Central memory CD4-positive, alpha-beta T cell (primary cell): ENCODE data around the gene PLEK2.
"Not testable (repeated sequence)": the region's sequence is repeated elsewhere in the genome, so short reads cannot be mapped to it uniquely, and the experiment has no call there.

Source experiments
- DNase-seq: peaks from one replicate; pipeline ENCODE4 v3.0.0; 2022

The PLEK2 gene

DNA sequence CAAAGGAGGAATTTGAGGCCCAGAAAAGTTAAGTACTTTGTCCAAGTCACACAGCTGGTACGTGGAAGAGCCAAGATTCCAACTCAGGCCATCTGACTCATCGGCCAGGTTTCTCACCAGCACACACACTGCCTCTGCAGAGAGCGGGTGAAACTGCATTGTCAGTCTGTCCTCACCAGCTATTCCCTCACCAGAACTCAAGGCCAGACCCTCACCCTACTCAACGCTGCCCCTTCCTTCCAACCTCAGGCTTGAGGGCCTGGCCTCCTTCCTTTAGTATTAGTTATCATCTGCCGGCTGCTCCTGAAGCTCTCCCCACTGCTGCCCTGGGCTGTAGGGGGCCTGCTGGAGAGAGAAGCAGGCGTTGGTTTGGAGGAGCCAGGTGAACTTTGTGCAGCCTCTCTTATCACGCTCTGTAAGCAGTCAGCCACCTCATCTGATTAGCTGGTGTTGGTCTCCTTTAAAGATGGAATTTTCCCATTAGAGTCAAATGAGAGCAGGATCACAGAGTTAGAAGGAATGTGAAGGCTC is 16.6 kb upstream of the PLEK2 start:
- DNase-seq: no peak

DNA sequence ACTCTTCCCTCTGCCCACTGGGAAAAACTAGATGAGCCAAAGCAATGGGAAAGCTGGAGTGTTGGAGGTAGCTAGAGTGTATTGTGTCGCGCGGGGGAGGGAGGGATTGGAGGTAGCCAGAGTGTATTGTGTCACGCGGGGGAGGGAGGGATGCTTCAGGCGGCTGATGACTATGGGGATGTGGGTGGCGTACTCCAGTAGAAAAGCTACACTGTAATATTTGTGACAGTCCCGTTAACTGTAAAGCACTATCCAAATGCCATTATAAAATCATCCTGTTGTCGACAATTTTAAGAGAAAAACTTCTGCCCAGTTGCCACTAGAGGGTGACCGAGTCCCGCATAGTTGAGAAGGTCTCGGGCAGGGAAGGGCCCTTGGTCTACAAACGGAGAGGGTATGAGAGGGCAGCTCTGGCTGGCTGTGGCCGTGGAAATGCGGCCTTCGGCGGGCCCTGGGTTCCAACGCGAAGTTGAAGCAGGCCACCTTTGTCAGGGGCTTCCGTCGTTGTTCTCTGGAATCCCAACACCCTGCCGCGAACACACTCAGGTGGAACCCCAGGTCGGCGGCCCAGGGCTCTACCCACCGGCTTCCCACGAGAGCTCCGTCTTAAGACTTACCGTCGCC is 15.1 kb upstream of the PLEK2 start:
- peak; percentile 66 for DNase-seq

DNA sequence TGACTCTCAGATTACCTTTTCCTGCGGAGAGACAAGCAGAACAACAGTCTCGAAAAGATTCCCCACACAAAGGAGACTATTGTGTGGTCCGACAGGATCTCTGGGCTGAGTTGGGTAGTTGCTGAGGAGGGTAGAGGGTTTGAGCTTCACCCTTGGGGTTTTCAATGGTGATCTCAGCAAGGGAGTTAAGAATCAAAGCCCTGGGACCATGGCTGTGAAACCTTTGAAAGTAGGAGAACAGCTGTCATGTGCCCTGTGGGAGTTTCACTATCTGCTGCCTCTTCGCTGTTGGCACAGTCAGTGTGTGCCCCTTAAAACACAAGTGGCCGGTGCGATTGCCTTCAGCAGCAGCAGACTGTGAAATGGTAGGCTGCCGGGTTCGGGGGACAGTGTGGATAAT is 14.2 kb upstream of the PLEK2 start:
- DNase-seq: no peak

DNA sequence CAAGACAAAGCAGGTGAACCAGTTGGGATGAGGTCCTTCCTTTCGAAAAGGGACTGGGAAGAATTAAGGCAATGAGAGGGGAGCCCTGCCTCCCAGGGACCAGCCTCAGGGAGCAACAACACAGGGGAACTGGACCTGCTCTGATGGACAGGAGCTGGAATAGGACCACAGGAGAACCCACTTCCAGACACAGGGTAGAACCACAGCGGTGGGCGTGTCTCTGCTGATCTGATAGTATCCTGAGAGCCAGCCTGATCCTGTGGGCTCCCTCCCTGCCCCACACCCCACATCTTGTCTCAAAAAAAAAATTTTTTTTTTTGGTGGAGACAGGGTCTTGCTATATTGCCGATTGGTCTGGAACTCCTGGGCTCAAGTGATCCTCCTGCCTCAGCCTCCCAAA is 13.6 kb upstream of the PLEK2 start:
- no peak for DNase-seq

DNA sequence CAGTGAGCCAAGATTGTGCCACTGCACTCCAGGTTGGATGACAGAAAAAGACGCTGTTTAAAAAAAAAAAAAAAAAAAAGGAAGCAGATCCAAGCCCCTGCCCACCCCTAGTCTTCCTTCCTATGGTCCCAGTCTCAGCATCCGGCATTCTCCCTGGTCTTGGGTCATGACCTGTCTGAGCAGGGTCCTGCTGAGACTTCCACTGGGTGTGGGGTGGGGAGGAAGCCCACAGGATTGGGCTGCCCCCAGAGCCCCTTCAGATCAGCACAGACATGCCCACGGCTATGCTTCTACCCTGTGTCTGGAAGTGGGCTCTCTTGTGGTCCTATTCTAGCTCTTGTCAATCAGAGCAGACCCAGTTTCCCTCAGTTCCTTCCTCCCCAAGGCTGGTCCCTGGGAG is 12.6 kb upstream of the PLEK2 start:
- DNase-seq: no peak

DNA sequence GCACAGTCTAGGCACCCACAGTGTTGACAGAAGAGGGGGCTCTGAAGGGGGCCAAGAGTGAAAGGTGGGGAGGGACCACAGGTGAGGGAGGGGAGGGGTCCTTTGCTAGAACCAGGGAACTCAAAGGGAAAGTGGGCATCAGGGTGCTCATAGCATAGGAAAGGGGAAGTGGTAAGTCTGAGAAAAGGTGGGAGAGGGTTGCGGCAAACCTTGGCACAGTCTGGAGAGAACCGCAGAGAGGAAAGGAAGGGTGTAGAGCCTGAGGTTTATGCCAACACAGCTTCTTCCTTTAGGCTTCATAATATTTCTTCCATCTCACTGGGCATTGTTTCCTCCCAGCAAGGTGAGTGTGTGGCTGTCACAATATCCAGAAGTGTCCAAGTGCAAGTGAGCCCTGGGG is 11.5 kb upstream of the PLEK2 start:
- DNase-seq: no peak

DNA sequence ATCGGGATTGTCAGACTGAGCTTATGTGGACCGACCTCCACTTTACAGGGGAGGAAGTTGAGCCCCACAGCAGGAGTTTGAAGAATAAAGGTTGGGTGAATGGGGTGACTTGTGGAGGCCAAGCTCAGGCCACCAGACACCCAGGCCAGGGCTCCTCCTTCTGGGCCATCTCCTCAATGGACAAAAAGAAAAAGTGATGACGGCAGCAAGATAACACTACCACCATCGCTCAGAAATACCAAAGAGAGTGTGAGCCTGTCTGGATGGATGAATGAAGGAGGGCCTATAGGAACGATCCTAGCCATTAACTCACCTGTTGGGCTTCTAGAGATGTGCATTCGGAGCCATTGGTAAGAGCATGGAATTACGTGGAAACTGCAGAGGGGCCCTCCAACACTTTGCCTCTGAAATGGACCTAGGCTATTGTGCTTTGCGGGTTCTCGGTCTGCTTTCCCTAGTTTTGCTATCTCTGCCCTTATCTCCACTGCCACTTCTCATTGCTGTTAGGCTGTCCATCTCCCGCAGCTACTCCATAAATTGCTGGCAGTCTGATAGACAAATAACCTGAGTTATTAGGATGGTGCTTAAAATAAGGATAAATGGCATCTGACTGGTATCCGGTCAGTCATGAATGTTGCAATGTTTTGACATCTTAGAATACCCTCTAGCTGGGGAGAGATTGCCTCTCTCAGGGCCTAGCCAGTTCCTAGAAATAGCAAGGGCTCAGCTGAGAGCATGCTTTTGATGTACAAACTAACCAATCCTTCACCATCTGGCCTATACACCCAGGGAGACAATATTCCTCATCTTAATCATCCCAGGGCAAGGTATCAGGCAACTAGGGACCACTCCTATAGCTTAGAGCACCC is 9.6 kb upstream of the PLEK2 start:
- DNase-seq: no peak

DNA sequence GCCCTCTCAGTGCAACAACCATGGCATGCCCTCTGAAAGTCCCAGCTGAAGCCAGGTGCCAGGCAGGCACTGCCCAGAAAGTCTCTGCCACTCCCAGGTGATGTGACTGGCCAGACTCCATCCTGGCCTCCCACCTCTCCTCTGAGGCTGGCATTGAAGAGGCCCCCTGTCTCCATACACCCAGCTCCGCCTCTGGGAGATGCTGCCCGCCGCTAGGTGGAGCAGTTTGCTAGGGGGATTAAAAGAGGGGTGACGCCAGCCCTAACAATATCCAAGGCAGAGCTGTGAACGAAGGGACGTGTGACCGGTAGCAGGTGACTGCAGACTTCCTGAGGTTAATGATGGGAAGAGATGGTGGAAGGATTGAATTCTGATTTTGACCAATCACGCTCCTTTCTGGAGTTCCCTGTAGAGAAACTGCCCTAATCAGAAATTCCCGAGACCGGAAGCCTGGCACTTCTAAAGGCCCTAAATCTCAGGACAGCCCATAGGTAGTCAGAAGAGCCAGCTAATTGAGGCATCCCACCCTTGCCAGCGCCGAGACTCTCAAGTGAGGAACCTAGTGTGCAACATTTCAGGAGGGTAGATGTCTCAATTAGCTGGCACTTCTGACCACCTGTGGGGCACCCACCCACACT is 8.3 kb upstream of the PLEK2 start:
- no peak for DNase-seq

DNA sequence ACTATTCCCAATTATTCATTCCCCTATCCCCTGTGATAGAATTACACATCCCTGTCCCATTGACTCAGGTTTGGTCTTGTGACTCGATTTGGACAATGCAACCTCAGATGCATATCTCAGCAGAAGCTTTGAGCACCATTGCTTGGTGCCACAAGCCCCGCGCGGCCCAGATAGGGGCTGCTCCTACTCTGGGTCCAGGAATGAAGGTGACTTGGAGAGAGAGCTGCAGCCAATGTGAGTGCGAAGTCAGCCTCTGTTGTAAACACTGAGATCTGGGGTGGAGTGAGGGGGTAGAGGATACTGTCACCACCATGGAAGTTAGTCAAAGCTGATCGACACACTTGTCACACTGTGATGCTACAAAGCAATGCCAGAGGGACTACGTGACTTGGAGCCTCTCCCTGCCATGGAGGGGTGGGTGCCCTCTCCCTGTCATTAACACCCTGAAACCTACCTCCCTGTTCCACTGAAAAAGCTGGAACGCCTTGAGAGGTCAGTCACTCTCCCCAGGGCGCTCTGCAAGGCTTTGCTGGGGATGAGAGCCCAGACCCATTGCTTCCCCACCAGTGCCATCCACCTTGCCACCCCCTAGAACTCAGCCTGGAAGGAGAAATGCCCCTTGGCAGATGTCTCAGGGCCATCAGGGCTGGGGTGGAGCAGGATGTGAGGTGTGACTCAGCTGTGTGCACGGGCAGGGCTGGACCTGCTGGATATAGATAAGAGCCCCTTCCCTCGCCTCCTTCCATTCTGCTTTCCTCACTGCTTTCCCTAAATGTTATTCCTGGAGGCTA is 6.6 kb upstream of the PLEK2 start:
- no peak for DNase-seq

DNA sequence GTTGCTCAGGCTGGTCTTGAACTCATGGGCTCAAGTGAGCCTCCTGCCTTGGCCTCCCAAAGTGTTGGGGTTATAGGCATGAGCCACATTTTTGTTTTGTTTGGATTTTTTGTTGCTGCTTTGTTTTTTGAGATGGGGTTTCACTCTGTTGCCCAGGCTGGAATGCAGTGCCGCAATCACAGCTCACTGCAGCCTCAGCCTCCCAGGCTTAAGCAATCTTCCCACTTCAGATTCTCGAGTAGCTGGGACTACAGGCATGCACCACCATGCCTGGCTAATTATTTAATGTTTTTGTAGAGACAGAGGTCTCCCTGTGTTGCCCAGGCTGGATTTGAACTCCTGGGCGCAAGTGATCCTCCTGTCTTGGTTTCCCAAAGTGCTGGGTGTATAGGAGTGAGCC is 5.7 kb upstream of the PLEK2 start:
- DNase-seq: no peak

DNA sequence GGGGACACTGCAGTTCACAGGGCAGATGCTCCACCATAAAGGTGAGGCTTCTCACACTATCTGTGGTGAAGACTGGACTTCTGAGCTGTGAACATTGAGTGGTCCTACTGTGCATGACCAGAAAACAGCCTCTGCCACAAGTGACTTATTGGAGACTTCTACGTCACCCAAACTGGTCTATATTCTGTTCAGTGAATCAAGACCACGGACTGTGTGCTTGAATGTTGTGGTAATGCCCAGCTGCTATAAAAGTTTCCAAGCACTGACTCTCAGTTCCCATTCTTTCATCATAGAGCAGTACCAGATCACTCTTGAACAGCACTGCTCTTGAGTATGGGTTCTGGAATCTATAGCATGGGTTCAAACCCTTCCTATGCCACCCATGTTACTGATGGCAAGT is 4.8 kb upstream of the PLEK2 start:
- no peak for DNase-seq

DNA sequence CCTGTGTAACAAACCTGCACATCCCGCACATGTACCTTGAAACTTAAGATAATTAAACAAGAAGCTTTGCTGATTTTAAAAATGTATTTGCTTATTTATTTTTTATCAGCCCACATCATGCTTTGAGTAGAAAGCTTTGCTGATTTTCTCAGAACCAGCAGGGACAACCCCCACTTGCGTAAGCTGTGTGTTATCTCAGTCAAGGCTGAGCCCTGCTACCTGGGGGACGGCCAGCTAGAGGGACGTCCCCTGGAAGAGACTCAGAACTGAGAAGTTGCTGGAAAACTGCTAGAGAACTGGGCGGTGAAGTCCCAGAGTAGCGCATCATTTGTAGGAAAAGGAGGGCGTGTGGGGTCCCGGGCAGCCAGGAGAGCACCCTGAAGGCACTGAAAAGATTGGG is 4.1 kb upstream of the PLEK2 start:
- no peak for DNase-seq

DNA sequence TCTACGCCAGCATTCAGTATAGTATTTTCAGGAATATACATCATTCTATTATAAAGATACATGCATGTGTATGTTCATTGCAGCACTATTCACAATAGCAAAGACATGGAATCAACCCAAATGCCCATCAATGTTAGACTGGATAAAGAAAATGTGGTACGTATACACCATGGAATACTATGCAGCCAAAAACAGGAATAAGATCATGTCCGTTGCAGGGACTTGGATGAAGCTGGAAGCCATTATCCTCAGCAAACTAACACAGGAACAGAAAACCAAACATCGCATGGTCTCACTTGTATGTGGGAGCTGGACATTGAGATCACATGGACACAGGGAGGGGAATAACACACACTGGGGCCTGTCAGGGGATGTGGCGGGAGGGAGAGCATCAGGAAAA is 3.6 kb upstream of the PLEK2 start:
- DNase-seq: not testable (repeated sequence)

DNA sequence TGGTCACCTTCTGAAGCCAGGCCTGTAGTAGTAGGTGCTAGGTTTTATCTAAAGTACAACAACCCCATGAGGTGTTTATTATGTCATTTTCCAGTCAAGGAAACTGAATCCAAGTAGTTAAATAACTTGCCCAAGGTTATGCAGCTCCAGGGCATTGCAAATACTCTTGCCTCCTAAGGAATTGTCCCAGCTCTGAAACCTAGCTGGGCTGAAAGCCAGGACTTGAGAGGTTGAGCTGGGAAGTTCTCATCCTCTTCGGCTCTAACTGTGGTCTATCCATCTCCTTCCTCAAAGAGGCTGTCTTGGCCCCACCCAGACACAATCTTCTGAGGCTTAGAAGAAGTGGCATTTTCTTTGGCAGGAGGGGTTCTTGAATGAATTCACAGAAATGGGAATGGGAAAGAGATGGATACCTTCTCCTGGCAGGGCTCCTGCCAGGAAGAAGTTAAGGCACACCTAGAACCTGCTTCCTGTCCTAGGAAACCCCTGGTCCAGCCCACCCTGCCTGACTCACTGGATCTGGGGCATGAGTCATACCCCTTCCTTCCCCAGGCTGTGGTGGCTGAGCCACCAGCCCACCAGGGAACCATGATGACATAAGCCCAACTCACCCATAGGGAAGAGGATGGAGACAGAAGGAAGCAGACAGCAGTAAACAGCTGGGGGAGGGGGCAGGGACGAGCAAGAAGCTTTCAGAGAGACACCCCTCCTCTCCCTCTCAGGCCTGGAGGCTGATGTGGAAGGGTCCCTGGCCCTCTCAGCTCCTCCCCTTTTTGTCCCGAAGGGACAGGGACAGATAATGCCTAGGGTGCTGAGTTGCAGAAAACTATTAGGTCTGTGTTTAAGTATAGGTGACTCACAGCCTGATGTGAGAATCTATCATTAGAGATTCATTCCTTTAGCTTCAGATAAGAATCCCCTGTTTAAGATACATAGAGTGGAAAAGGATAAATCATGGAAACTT is 2.1 kb upstream of the PLEK2 start:
- no peak for DNase-seq

DNA sequence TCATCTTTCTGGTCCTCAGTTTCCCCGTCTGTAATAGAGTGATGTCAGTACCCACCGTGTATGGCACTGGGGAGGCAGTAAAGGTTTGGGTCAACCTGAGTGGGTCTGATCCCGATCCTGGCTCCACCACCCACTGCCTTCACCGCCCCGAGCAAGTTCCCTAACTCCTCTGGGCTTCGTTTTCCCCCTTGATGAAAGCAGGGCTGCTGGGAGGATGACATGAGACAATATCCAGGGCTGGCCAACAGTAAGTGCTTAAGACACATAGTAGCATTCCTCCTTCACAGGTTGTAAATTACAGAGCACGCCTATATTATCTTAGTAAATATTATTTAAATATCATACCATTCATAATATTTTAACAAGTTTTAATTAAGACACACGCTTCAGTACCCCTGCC is 595 bp downstream of the PLEK2 start:
- DNase-seq: no peak

DNA sequence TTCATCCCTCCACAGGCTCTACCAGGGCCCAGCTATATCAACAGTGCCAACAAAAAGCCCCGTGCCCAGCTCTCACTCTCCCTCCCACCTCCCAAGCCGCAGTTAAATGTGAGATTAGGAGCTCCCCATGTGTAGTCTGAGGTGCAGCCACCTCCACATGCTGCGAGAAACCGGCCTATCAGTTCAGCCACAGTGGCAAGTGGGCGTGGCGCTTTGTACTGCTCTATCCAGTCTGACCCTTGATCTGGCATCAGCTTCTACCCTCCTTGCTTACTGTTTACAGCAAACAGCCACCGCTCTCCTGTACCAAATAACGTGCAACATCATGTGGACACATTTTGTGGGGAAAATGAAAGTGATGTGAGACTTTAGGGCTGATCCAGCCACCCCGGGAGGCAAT is 1.7 kb downstream of the PLEK2 start:
- DNase-seq: no peak

DNA sequence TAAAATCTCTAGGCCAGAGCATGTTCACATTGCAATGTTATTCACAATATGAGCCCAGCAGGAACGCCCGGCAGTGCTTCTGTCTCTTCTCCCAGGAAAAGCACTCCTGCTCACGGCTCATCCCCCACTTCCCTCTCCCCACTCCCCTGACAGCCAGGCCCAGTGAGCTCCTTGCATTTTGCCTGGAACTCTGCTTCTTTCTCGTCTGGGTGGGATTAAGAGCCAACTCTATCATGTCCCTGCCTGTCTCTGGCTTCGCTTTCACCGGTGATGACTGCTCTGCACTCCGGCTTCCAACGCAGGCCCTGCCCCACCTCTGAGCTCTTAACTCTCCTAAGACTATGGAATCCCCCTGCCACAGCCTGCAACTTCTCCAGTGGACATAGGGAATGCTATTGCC is 2.5 kb downstream of the PLEK2 start:
- DNase-seq: no peak

DNA sequence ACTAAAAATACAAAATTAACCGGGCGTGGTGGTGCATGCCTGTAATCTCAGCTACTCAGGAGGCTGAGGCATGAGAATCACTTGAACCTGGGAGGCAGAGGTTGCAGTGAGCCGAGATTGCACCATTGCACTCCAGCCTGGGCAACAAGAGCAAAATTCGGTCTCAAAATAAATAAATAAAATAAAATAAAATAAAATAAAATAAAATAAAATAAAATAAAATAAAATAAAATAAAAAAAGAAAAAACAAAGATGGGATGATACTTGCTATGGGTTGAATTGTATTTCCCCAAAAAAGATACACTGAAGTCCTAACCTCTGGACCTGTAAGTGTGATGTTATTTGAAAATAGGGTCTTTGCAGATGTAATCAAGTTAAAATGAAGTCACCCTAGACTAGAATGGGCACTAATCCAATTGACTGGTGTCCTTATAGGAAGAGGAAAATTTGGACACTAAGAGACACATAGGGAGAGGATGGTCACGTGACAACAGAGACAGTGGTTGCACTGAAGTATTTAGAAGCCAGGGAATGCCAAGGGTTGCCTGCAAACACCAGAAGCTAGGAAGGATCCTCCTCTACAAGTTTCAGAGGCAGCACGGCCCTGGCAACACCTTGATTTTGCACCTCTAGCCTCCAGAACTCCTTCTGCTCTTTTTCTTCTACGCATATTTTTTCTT is 3.7 kb downstream of the PLEK2 start:
- DNase-seq: not testable (repeated sequence)

DNA sequence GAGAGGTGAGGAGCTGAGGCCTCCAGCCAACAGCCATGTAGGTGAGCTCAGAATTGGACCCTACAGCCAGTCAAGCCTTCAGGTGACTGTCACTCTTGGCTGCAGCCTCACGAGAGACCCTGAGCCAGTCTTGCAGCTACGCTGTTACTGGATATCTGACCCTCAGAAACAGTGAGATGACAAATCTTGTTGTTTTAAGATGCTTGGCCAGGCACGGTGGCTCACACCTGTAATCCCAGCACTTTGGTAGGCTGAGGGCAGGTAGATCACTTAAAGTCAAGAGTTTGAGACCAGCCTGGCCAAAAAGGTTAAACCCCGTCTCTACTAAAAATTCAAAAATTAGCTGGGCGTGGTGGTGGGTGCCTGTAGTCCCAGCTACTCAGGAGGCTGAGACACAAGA is 6.2 kb downstream of the PLEK2 start:
- no peak for DNase-seq

DNA sequence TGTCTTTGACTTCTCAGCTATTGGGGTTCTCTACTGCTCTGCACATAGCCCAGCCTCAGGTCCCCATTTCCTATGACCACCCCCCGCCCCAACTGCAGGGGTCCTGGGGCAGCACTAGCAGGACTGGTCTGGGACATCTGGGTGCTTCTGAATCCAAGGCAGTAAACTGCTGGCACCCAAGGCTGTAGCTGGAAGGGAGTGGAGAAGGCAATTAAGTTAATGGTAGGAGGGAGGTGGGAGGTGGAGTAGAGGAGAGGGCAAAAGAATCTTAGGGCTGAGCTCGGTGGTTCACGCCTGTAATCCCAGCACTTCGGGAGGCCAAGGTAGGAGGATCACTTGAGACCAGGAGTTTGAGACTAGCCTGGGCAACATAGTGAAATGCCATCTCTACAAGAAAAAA is 11.5 kb downstream of the PLEK2 start:
- DNase-seq: no peak

DNA sequence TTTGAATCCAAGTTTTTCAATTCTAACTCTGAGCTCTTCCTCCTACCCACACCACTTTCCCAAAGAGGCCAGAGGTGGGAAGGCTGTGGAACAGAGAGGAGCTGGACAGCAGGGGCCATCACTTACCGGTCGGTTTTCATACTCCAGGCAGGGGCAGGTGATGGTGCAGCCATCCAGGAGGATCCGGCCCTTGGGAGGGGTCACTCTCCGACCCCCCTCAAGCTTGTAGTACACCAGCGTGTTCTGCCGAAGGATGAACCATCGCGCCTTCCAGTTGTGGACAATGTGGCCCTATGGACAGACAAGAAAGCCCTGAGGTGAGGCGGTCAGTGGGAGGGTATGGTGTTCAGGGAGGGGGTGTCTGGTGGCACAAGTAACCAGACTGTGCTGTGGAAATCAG is 14.4 kb downstream of the PLEK2 start:
- no peak for DNase-seq
